Measurements from ENCODE around the gene FBLN2.

Gene FBLN2

DNA sequence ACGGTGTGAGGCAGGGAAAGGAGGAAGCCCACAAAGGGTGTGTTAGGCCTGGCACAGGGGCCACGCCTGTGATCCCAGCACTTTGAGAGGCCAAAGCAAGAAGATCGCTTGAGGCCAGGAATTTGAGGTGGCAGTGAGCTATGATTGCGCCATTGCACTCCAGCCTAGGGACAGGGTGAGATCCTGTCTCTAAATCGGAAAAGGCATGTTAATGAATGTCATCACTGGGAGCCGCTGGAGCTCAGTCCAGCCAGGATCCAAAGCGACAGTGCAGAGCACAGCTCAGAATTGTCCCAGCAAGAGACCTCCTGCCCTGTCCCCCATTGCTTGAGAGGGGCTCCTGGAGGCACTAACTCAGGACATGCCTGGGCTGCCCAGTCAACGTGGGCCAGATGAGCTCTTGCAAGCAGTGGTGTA lies 15.0 kb upstream of the FBLN2 start:
- no peak for DNase-seq

DNA sequence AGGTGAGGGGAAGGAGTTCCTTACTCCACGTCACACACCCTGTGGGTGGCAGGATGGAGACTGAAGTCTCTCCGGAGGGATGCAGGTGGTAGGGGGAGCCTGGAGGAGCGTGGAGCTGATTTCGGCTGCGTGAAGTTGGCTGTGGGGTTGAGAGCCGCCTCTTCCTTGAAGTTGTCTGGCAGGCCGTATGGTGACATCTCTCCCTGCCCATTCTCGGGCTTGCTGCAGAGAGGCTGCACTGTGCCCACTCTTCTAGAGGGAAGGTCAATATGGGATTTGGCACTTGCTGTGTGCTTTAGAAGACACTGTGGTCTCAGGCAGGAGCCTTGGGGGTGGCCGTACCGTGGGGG lies 13.4 kb upstream of the FBLN2 start:
- no peak for DNase-seq

GRCh38 chr3:13535905-13536304 lies 13.0 kb upstream of the FBLN2 start:
- no peak for DNase-seq

DNA sequence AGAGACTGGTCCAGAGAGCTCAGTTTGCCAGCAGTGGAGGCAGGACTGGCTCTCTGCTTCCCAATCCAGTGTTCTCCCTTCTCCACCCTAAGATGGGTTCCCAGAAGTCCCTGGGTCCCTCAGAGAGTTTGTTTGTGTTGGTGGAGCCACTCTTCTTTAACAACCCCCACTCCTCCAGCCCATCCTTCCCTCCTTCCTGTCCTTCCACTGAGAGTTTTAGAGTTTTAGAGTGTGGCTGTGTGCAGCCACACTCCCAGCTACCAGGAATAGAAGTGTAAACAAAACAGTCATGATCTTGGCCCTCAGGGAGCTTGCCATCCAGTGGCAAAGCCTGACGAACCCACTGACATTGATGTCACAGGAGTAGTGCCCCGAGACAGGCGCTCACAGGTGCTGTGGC lies 12.5 kb upstream of the FBLN2 start:
- DNase-seq, result no peak

GRCh38 chr3:13536832-13537231 lies 12.1 kb upstream of the FBLN2 start:
- no peak for DNase-seq

DNA sequence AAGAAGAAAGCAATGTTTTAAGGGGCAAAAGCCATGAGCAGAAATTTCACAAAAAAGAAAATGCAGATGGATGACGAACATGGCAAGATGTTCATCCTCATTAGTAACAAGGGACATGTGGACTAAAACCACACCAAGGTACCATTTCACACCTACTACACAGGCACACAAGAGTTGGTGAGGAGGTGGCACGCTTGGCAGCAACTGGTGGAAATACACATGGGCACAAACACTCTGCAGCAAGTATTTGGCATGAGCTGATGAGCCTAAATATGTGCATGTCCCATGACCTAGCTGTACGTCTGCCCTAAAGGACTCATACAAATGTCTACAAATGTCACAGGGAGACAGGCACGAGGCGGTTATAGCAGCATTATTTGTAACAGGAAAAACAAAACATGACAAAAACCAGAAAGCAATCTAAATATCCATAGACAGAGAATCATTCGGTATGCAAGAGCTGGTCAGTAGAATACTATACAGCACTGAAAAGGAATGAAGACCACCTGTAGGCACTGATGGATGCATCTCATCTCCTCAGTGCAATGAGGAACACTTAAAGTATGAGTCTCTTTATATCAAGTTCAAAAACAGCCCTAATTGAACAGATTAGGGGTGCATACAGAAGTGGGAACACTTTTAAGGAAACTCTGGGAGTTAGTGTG lies 11.5 kb upstream of the FBLN2 start:
- DNase-seq, result no peak

DNA sequence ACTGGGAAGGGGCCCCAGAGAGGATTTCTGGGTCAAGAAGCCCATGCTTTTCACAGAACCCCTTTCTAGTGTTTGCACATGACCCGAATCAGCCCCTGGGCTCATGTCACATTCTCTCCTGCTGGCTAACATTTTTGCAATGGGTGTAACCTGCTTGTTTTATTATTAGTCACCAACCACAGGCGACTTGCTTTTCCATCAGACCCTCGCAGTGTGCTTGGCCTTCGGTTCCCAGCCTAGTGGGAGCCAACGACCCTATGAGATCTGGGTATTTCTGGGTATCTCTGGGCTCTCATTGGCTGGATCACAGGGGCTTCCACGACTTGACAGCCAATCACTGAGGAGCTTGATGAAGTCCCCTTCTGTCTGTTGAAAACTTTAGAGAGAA lies 11.0 kb upstream of the FBLN2 start:
- DNase-seq, result no peak

GRCh38 chr3:13538520-13539291 lies 10.2 kb upstream of the FBLN2 start:
- no peak for DNase-seq

DNA sequence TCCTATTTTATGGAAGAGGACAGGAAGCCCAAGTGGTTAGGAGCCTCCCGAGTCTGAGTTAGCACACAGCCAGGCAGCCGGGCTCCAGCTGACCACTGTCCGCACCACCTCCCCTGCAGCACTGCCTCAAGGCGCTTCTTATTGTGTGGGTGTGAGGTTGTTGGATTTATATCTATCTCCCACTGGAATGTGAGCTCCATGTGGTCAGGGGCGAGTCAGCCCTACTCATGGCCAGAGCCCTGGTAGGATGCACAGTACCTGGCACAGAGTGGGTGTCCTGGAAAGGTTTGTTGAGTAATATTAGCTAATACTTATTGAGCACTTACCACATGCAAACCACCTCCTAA lies 9.7 kb upstream of the FBLN2 start:
- DNase-seq, result no peak

- DNase-seq, result no peak
Measured at GRCh38 chr3:13539671-13540070, 9.3 kb upstream of the FBLN2 start.

- no peak for DNase-seq
Measured at GRCh38 chr3:13540297-13540995, 8.5 kb upstream of the FBLN2 start.

DNA sequence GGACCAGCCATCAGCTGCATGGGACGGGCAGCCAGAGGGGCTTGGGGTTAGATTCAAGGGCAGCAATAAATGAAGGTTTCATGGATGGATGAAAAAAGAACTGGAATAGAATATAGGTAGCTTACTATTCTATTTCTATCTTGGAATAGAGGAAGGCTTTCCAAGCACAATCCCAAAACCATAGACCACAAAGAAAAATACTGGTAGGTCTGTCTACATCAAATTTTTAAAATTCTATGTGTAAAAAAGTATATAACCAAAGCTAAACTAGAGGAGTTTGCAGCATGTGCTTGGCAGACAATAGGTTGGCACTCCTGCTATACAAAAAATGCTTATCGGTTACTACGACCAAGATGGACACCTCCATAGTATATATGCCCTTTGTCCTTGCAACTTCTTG lies 7.2 kb upstream of the FBLN2 start:
- DNase-seq, result no peak

DNA sequence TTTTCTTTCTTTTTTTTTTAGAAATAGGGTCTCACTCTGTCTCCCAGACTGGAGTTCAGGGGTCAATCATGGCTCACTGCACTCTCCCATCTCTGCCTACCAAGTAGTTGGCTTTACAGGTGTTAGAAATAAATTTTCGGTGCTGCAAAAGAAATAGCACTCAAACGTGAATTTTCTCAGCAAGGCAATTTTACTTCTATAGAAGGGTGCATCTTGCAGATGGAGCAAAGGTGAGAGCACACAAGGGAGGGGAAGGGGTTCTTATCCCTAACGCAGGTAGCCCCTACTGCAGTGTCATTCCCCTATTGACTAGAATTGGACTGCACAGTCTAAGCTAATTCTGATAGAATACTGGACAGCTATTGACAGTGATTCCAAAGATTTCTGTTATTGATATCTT lies 6.8 kb upstream of the FBLN2 start:
- DNase-seq, result no peak

- no peak for DNase-seq
Measured at GRCh38 chr3:13543253-13543652, 5.7 kb upstream of the FBLN2 start.

GRCh38 chr3:13544293-13544831 lies 4.6 kb upstream of the FBLN2 start:
- no peak for DNase-seq

GRCh38 chr3:13544951-13545651 lies 3.8 kb upstream of the FBLN2 start:
- no peak for DNase-seq

GRCh38 chr3:13545952-13546454 lies 2.9 kb upstream of the FBLN2 start:
- DNase-seq, result no peak

DNA sequence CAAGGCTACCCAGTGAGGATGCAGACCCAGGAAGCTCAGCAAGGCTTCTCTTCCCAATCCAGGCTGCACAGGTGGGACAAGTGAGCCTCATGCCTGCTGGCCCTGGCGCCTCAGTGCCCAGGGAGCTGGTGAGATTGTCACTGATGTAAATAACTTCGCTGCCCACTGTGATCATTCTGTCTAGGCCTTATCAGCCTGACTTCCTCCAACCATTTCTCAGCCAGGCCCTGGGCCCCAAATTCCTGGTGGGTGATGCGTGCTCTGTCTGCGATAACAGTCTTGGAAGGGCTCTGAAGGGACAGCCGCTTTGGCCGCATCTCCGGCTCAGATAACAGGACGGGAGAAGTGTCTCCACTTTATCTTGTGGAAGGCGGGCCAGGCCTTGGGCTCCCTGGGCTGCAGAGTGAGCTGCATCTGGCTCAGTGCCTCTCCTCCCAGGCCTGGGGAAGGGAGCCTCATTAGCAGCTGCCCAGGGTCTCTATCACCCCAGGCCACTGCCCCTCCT lies 2.2 kb upstream of the FBLN2 start:
- peak; percentile 85 for DNase-seq

DNA sequence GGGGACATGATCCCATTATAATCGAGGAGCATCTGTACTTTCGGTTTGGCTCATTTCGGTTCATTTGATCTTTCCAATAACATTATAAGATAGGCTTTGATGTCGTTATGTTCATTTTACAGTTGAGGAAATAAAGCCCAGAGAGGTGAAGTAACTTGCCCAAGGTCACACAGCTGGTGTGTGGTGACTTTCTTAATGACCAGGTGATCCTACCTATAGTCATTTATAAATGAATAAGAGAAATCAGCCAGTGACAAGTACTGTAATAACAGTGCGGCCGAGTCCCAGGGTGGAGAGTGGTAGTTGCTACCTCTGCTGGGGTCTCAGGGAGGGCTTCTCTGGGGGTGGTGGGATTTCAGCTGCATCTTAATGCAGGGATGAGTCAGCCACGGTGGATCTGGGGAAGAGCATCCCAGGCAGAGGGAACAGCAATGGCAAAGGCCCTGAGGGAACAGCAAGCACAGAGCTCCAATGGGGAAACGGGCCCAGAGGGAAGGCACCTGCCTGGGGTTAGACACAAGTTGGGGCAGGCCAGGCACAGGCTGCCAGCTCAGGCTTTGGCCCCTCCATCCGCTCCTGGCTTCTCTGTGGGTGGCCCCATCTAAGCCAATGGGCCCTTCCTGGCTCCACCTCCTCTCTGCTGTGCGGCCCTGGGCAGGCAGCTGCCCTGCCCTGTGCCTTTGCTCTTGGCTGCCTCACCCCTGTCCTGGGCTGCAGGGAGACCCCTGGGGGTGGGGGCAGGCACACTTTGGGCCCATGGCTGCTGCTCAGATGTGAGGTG lies 1.1 kb upstream of the FBLN2 start:
- no peak for DNase-seq

DNA sequence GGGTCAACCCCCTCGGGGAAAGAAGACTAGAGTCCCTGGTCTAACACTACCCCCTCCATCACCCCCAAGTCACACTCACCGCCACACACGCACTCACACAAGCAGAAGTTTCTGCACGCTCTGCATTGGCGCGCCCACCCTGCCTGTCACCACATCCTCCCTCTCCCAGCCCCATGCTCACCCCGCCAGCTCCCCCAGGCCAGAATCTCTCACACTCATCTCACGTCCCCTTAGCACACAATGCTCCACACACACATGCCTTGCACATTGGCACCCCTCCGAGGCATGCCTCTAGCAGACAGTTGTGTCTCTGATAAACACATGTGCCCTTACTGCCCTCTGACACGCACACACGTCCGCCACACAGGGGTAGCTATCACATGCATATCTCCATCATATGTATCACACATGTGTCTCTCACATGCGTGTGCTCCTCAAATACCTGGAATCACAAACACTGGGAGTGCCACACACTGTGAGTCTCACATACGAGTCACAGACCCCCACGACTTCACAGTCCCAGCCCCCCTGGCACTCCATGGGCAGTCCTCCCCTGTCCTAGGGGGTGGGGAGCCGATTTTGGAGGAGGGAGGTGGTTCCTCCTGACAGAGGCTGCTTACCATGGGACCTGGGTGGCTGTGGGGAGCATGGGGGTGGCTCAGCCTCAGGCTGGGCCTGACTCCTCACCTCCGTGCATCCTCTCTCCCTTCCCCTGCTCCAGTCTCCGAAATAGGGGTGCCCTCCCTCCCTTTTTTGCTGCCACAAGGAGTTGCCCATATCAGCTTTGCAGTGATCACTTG lies 898 bp downstream of the FBLN2 start:
- DNase-seq, result no peak

DNA sequence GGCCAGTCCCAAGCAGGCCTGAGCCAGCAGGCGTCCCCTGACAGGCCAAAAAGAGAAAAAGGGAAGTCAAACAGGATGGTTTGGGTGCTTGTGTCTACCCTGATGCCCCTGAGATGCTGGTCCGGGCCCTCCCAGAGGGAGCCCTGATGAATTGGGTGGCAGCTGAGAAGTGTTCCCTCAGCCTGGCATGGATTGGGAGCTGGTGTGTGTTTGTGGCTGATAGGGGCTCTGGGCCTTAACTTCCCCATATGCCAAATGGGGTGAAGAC lies 1.4 kb downstream of the FBLN2 start:
- no peak for DNase-seq
